Smooth muscle cell (in vitro differentiated cells): ENCODE measurements around the gene PSD4. TPM values are rescaled to one million over a fixed set of nuclear protein-coding genes. Genes with fewer than 3 reads are reported as not detected.

Experiments
- DNase-seq: peaks from one replicate; lab custom pipeline; 2025; ENCODE audit not compliant: unreplicated experiment; lab: John Stamatoyannopoulos, UW
- H2AFZ ChIP-seq: fragments of 200-600 bp; sonication (generic); 2 replicates; pipeline ENCODE4 v1.6.0; 2016; ENCODE audit warnings: antibody characterized with exemption, low read depth, mild to moderate bottlenecking
- H3F3A ChIP-seq: fragments of 200-600 bp; sonication (generic); 2 replicates; pipeline ENCODE4 v1.6.0; 2017; ENCODE audit warnings: antibody characterized with exemption, low read depth
- H3K27ac ChIP-seq: fragments of 200-600 bp; sonication (generic); 2 replicates; pipeline ENCODE4 v1.5.1; 2016; ENCODE audit warnings: low read depth, mild to moderate bottlenecking
- H3K27me3 ChIP-seq: fragments of 200-600 bp; sonication (generic); 2 replicates; pipeline ENCODE4 v1.6.1; 2016; ENCODE audit warnings: low read depth, mild to moderate bottlenecking
- H3K36me3 ChIP-seq: fragments of 200-600 bp; sonication (generic); 2 replicates; pipeline ENCODE4 v1.5.1; 2016; ENCODE audit warnings: low read depth
- H3K4me1 ChIP-seq: fragments of 200-600 bp; sonication (generic); 2 replicates; pipeline ENCODE4 v1.5.1; 2016; ENCODE audit warnings: low read depth
- H3K4me2 ChIP-seq: fragments of 200-600 bp; sonication (generic); 2 replicates; pipeline ENCODE4 v1.6.0; 2016; ENCODE audit warnings: mild to moderate bottlenecking
- H3K4me3 ChIP-seq: fragments of 200-600 bp; sonication (generic); 2 replicates; pipeline ENCODE4 v1.5.1; 2016; ENCODE audit warnings: mild to moderate bottlenecking
- H3K79me2 ChIP-seq: fragments of 200-600 bp; sonication (generic); 2 replicates; pipeline ENCODE4 v1.6.0; 2016; ENCODE audit warnings: low read depth, mild to moderate bottlenecking
- H3K9ac ChIP-seq: fragments of 200-600 bp; sonication (generic); 2 replicates; pipeline ENCODE4 v1.6.0; 2016; ENCODE audit warnings: low read depth
- H3K9me3 ChIP-seq: fragments of 200-600 bp; sonication (generic); replicated peaks from 2 replicates; pipeline ENCODE4 v1.5.1; 2016; ENCODE audit warnings: low read depth
- H4K20me1 ChIP-seq: fragments of 200-600 bp; sonication (generic); 2 replicates; pipeline ENCODE4 v1.6.0; 2016; ENCODE audit warnings: low read depth
- CTCF ChIP-seq: fragments of 200-600 bp; sonication (generic); IDR thresholded peaks from 2 replicates; pipeline ENCODE4 v1.5.1; 2017; ENCODE audit warnings: borderline replicate concordance, mild to moderate bottlenecking, antibody characterized with exemption; ENCODE audit not compliant: insufficient read depth, poor library complexity, severe bottlenecking
- WGBS: methylation state at CpG from one replicate; pipeline ENCODE4 v1.1.7; 2016; ENCODE audit warnings: low lambda C conversion rate; 5-methylcytosine and 5-hydroxymethylcytosine counted together
- polyA plus RNA-seq: library from polyadenylated mRNA; unstranded; fragments of >200 nt; fragmentation: Nextera tagmentation; extraction: Ambion mirVana; gene quantifications from 2 replicates; pipeline ENCODE4 v1.2.1, GENCODE V29; 2016
- total RNA-seq: library from RNA; depleted of rRNA; stranded (reverse); fragments of >200 nt; gene quantifications from 2 replicates; pipeline ENCODE4 v1.2.3, GENCODE V29; 2014

The PSD4 gene
- total and polyA plus RNA-seq, 2 experiments from 2014 or later: 7.3 to 7.8 TPM

GRCh38 chr2:113257516-113258264, 83.9 kb downstream of the PSD4 start:
- peaks cover 23% of the 10 kb centered on the region for H3K27me3 ChIP-seq
- H3K4me2 ChIP-seq: no peak overlapping the region
- H4K20me1 ChIP-seq: no peaks in the 10 kb centered on the region
- H3K9me3 ChIP-seq: no peaks in the 10 kb centered on the region
- H3K9ac ChIP-seq: no peak overlapping the region
- no peaks in the 10 kb centered on the region for H3K4me1 ChIP-seq
- 76% methylated on average over 7 of the region's 7 CpGs for WGBS
- no peak overlapping the region for H3K4me3 ChIP-seq
- H3F3A ChIP-seq: no peaks in the 10 kb centered on the region
- no peak overlapping the region for H2AFZ ChIP-seq
- H3K27ac ChIP-seq: no peak overlapping the region
- no peak for DNase-seq
- no peaks in the 10 kb centered on the region for H3K79me2 ChIP-seq
- no peaks in the 10 kb centered on the region for H3K36me3 ChIP-seq
- TF ChIP-seq CTCF: no peak

GRCh38 chr2:113258471-113259147, 84.8 kb downstream of the PSD4 start:
- no peak for DNase-seq
- Histone ChIP-seq H3K9me3 (no peaks in the 10 kb centered on the region), H3K27me3 (peaks cover 32% of the 10 kb centered on the region), H3K27ac (no peak overlapping the region), H3K4me1 (no peaks in the 10 kb centered on the region), H3K4me3 (no peak overlapping the region), H3K4me2 (no peak overlapping the region), H3K9ac (no peak overlapping the region), H3F3A (no peaks in the 10 kb centered on the region), H4K20me1 (no peaks in the 10 kb centered on the region), H3K36me3 (no peaks in the 10 kb centered on the region), H2AFZ (no peak overlapping the region), H3K79me2 (no peaks in the 10 kb centered on the region)
- no peak for TF ChIP-seq CTCF
- WGBS: 91% methylated on average over 6 of the region's 6 CpGs

Other genes starting within 250 kb of the PSD4 start
- gene IL36G, start 196.0 kb upstream of the PSD4 start, total RNA-seq: 0.22 and 0.27 TPM in 2 replicates
- gene IL36G, start 196.0 kb upstream of the PSD4 start, polyA plus RNA-seq: 0.30 and 1.1 TPM in 2 replicates
- not detected in 2 replicates for gene IL36A, start 168.5 kb upstream of the PSD4 start, total RNA-seq
- gene IL36A, start 168.5 kb upstream of the PSD4 start, polyA plus RNA-seq: not detected in 2 replicates
- gene IL36B, start 121.1 kb upstream of the PSD4 start, total RNA-seq: not detected in 2 replicates
- gene IL36B, start 121.1 kb upstream of the PSD4 start, polyA plus RNA-seq: not detected in 2 replicates
- 7.8 and 10.7 TPM in 2 replicates for gene IL36RN, start 114.8 kb upstream of the PSD4 start, total RNA-seq
- 1.5 and 5.6 TPM in 2 replicates for gene IL36RN, start 114.8 kb upstream of the PSD4 start, polyA plus RNA-seq
- gene IL1F10, start 106.0 kb upstream of the PSD4 start, total RNA-seq: not detected in 2 replicates
- not detected in 2 replicates for gene IL1F10, start 106.0 kb upstream of the PSD4 start, polyA plus RNA-seq
- 1.1 and 2.2 TPM in 2 replicates for gene IL1RN, start 46.4 kb upstream of the PSD4 start, total RNA-seq
- gene IL1RN, start 46.4 kb upstream of the PSD4 start, polyA plus RNA-seq: 2.0 and 3.3 TPM in 2 replicates
- not detected in 2 replicates for gene PAX8, start 105.0 kb downstream of the PSD4 start, total RNA-seq
- 0.34 TPM in 1 of 2 replicates, not detected in the other for gene PAX8, start 105.0 kb downstream of the PSD4 start, polyA plus RNA-seq